ENCODE measurements around the gene KDSR.

DNA sequence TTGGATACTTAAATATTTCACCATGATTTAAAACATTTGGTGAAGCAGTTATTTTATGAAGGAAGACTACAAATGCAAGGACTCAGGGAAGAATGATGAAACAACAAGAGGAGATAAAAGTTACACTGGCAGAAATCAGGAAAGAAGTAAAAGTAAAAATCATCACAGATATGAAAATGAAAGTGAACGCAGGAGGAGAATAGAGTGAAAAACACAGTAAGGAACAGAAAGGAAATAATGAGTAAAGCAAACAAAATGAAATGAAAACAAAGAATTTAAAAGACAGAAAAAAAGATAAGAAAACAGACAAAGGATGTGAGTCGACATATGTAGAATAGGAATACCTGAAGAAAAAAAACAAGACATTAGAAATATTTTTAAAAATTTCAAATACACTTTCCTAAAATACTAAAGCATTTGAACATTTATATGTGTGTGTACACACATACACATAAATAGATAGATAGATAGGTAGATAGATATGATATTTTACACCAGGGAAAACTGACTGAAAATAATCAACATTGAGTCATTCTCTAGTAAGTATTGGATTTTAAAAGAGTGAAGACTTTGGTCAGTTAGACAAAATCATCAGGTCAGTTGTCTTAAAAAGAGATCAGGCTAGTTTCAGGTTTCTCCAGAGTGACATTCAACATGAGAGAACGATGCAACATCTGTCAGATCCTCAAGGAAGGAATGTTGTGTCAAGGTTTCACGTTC, 12.1 kb upstream of the KDSR start:
- TF ChIP-seq, protein P1, sequence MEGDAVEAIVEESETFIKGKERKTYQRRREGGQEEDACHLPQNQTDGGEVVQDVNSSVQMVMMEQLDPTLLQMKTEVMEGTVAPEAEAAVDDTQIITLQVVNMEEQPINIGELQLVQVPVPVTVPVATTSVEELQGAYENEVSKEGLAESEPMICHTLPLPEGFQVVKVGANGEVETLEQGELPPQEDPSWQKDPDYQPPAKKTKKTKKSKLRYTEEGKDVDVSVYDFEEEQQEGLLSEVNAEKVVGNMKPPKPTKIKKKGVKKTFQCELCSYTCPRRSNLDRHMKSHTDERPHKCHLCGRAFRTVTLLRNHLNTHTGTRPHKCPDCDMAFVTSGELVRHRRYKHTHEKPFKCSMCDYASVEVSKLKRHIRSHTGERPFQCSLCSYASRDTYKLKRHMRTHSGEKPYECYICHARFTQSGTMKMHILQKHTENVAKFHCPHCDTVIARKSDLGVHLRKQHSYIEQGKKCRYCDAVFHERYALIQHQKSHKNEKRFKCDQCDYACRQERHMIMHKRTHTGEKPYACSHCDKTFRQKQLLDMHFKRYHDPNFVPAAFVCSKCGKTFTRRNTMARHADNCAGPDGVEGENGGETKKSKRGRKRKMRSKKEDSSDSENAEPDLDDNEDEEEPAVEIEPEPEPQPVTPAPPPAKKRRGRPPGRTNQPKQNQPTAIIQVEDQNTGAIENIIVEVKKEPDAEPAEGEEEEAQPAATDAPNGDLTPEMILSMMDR (IDR thresholded peaks at IDR 0.05; ENCODE audit: poor library complexity, severe bottlenecking), result no peak
- TF ChIP-seq RAD21 (conservative IDR thresholded peaks at IDR 0.05) (no peak), EZH2 (IDR thresholded peaks at IDR 0.05; ENCODE audit: borderline replicate concordance, insufficient read depth, low read length, poor library complexity, severe bottlenecking) (no peak), EP300 (conservative IDR thresholded peaks at IDR 0.05; ENCODE audit: poor library complexity, severe bottlenecking) (no peak), SMC3 (conservative IDR thresholded peaks at IDR 0.05; ENCODE audit: poor library complexity) (no peak), POLR2AphosphoS5 (IDR thresholded peaks at IDR 0.05) (no peak), MXI1 (conservative IDR thresholded peaks at IDR 0.05; ENCODE audit: poor library complexity, severe bottlenecking) (no peak), REST (IDR thresholded peaks at IDR 0.05; ENCODE audit: borderline replicate concordance) (no peak), TAF1 (IDR thresholded peaks at IDR 0.05; ENCODE audit: low read depth) (no peak)
